ENCODE results near the gene CAMK2D.

The CAMK2D gene

GRCh38 chr4:113677325-113677724 lies 84.2 kb downstream of the CAMK2D start:
- DNase-seq: no peak

- no peak for DNase-seq
Measured at GRCh38 chr4:113675731-113676697, 85.5 kb downstream of the CAMK2D start.

- DNase-seq: no peak
Measured at GRCh38 chr4:113674733-113675132, 86.8 kb downstream of the CAMK2D start.

- DNase-seq: no peak
Measured at GRCh38 chr4:113674251-113674650, 87.3 kb downstream of the CAMK2D start.

- no peak for DNase-seq
Measured at GRCh38 chr4:113673450-113673849, 88.1 kb downstream of the CAMK2D start.

- DNase-seq: no peak
Measured at GRCh38 chr4:113666386-113667114, 95.0 kb downstream of the CAMK2D start.

GRCh38 chr4:113665036-113665435 lies 96.5 kb downstream of the CAMK2D start:
- DNase-seq: no peak

- DNase-seq: no peak
Measured at GRCh38 chr4:113662581-113662980, 99.0 kb downstream of the CAMK2D start.

- no peak for DNase-seq
Measured at GRCh38 chr4:113659127-113659526, 102.4 kb downstream of the CAMK2D start.

- DNase-seq: peak; percentile 36
Measured at GRCh38 chr4:113657586-113658233, 103.8 kb downstream of the CAMK2D start.

GRCh38 chr4:113653871-113654270 lies 107.7 kb downstream of the CAMK2D start:
- no peak for DNase-seq

- no peak for DNase-seq
Measured at GRCh38 chr4:113646442-113646822, 115.1 kb downstream of the CAMK2D start.

- DNase-seq: peak; percentile 72
Measured at GRCh38 chr4:113645771-113646441, 115.6 kb downstream of the CAMK2D start.

- no peak for DNase-seq
Measured at GRCh38 chr4:113645288-113645687, 116.2 kb downstream of the CAMK2D start.

- DNase-seq: no peak
Measured at GRCh38 chr4:113644398-113644797, 117.1 kb downstream of the CAMK2D start.

- DNase-seq: no peak
Measured at GRCh38 chr4:113643505-113643904, 118.0 kb downstream of the CAMK2D start.

- peak; percentile 95 for DNase-seq
Measured at GRCh38 chr4:113641025-113641431, 120.5 kb downstream of the CAMK2D start.

- DNase-seq: no peak
Measured at GRCh38 chr4:113639326-113639725, 122.2 kb downstream of the CAMK2D start.

GRCh38 chr4:113638562-113638832 lies 123.0 kb downstream of the CAMK2D start:
- no peak for DNase-seq

- DNase-seq: peak; percentile 81
Measured at GRCh38 chr4:113637823-113638561, 123.5 kb downstream of the CAMK2D start.

GRCh38 chr4:113637363-113637762 lies 124.2 kb downstream of the CAMK2D start:
- no peak for DNase-seq

- DNase-seq: peak; percentile 38
Measured at GRCh38 chr4:113636877-113637276, 124.7 kb downstream of the CAMK2D start.

Measured in NCI-H526 treated with DMSO at 0.1 percent for 48 hours (cell line).